Measurements from ENCODE around the gene TCF20. TPM values are rescaled to one million over a fixed set of nuclear protein-coding genes. Genes with fewer than 3 reads are reported as not detected.

Gene TCF20
- 50.8 TPM for total RNA-seq

GRCh38 chr22:42270510-42271190, at the start of gene TCF20:
Gene TCF20 (minus strand): TSS chr22:42270653. CDS start chr22:42215305, 55,348 bp downstream.

Other genes starting within 250 kb of the TCF20 start
- gene NAGA, start 199.8 kb downstream of the TCF20 start, total RNA-seq: 32.5 TPM
- gene PHETA2, start 196.4 kb downstream of the TCF20 start, total RNA-seq: 18.1 TPM
- gene SMDT1, start 191.0 kb downstream of the TCF20 start, total RNA-seq: 19.1 TPM
- gene NDUFA6, start 179.9 kb downstream of the TCF20 start, total RNA-seq: 62.5 TPM
- 3.3 TPM for gene CYP2D6, start 139.8 kb downstream of the TCF20 start, total RNA-seq
- gene NFAM1, start 161.8 kb upstream of the TCF20 start, total RNA-seq: 0.77 TPM
- 26.6 TPM for gene RRP7A, start 249.1 kb upstream of the TCF20 start, total RNA-seq